ENCODE results near the gene GRIA1.

The GRIA1 gene

DNA sequence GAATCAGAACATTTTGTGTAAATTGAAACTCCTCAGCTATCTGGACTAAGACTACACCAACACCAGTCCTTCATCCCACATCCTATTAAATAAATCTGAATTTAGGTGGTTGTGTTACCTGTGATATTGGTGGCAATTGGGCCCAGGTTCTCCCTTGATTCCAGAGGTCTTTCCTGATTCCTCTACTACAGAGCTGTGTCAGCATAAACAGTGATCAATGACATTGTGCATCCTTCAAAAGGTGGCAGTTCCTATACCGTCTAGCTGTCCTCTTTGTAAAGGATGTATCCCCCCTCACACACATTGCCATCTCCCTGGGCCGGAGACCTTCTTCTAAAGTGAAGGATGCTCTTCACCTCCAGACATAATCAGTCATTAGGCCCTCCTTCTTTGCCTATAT is 309.0 kb downstream of the GRIA1 start:
- Histone ChIP-seq H3K4me3 (ENCODE audit: low read length, poor library complexity, severe bottlenecking) (no peak overlapping the region), H4K20me1 (ENCODE audit: insufficient read depth, low read length, poor library complexity, severe bottlenecking) (no peaks in the 10 kb centered on the region), H3K4me2 (ENCODE audit: low read depth, low read length, poor library complexity, severe bottlenecking) (no peak overlapping the region), H3K4me1 (ENCODE audit: insufficient read depth, low read length, poor library complexity, severe bottlenecking) (no peaks in the 10 kb centered on the region), H3K9ac (ENCODE audit: low read depth, low read length, poor library complexity, severe bottlenecking) (no peak overlapping the region), H3K9me2 (replicated peaks; ENCODE audit: low read depth, low read length) (no peaks in the 10 kb centered on the region), H3K9me3 (ENCODE audit: insufficient read depth, low read depth, low read length) (no peaks in the 10 kb centered on the region), H2AFZ (ENCODE audit: low read length) (no peak overlapping the region), H3F3A (ENCODE audit: low read depth) (no peaks in the 10 kb centered on the region), H3K27me3 (ENCODE audit: insufficient read depth, low read length, poor library complexity, severe bottlenecking) (no peaks in the 10 kb centered on the region), H3K36me3 (ENCODE audit: insufficient read depth, low read length) (no peaks in the 10 kb centered on the region), H3K79me2 (ENCODE audit: insufficient read depth, low read length) (no peaks in the 10 kb centered on the region)
- TF ChIP-seq, protein P1, sequence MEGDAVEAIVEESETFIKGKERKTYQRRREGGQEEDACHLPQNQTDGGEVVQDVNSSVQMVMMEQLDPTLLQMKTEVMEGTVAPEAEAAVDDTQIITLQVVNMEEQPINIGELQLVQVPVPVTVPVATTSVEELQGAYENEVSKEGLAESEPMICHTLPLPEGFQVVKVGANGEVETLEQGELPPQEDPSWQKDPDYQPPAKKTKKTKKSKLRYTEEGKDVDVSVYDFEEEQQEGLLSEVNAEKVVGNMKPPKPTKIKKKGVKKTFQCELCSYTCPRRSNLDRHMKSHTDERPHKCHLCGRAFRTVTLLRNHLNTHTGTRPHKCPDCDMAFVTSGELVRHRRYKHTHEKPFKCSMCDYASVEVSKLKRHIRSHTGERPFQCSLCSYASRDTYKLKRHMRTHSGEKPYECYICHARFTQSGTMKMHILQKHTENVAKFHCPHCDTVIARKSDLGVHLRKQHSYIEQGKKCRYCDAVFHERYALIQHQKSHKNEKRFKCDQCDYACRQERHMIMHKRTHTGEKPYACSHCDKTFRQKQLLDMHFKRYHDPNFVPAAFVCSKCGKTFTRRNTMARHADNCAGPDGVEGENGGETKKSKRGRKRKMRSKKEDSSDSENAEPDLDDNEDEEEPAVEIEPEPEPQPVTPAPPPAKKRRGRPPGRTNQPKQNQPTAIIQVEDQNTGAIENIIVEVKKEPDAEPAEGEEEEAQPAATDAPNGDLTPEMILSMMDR (conservative IDR thresholded peaks at IDR 0.05; ENCODE audit: low read length): no peak
- TF ChIP-seq EZH2phosphoT487 (IDR thresholded peaks at IDR 0.05; ENCODE audit: borderline replicate concordance): no peak

DNA sequence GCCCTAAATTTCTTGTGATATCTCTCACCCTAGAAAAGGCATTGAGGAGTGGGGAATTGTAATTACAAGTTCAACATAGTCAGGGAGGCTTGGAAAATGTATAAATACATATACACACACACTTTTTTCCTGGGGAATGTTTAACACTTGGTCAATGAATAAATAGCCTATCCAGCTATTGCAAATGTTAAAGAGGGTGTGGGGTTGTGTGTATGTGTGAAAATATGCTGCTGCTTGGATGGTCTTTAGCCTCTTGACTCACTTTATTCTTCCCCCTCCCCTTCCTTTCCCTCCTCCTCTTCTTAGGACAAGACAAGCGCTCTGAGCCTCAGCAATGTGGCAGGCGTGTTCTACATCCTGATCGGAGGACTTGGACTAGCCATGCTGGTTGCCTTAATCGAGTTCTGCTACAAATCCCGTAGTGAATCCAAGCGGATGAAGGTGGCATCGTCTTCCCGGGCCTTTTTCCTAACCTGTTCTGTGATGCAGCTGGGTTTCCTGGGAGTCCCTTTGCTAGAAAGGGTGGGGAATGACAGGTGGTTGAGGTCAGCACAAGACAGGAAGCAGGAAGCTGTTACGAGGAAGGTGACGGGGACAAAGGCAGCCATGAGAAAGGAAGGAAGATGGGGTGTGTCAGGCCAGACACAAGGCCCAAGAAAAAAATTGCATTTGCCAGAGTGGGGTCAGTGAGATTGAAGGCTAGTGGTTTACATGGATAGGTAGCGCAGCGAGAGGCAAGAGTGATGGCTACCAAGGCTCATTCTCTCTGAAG is 311.8 kb downstream of the GRIA1 start:
- Histone ChIP-seq H3K4me2 (ENCODE audit: low read depth, low read length, poor library complexity, severe bottlenecking) (no peak overlapping the region), H4K20me1 (ENCODE audit: insufficient read depth, low read length, poor library complexity, severe bottlenecking) (no peaks in the 10 kb centered on the region), H3F3A (ENCODE audit: low read depth) (no peaks in the 10 kb centered on the region), H3K4me3 (ENCODE audit: low read length, poor library complexity, severe bottlenecking) (no peak overlapping the region), H3K36me3 (ENCODE audit: insufficient read depth, low read length) (no peaks in the 10 kb centered on the region), H3K9ac (ENCODE audit: low read depth, low read length, poor library complexity, severe bottlenecking) (no peak overlapping the region), H3K79me2 (ENCODE audit: insufficient read depth, low read length) (no peaks in the 10 kb centered on the region), H3K4me1 (ENCODE audit: insufficient read depth, low read length, poor library complexity, severe bottlenecking) (no peaks in the 10 kb centered on the region), H2AFZ (ENCODE audit: low read length) (no peak overlapping the region), H3K27me3 (ENCODE audit: insufficient read depth, low read length, poor library complexity, severe bottlenecking) (no peaks in the 10 kb centered on the region), H3K9me2 (replicated peaks; ENCODE audit: low read depth, low read length) (no peaks in the 10 kb centered on the region), H3K9me3 (ENCODE audit: insufficient read depth, low read depth, low read length) (no peaks in the 10 kb centered on the region)
- TF ChIP-seq, protein P1 (conservative IDR thresholded peaks at IDR 0.05; ENCODE audit: low read length): no peak
- no peak for TF ChIP-seq EZH2phosphoT487 (IDR thresholded peaks at IDR 0.05; ENCODE audit: borderline replicate concordance)

DNA sequence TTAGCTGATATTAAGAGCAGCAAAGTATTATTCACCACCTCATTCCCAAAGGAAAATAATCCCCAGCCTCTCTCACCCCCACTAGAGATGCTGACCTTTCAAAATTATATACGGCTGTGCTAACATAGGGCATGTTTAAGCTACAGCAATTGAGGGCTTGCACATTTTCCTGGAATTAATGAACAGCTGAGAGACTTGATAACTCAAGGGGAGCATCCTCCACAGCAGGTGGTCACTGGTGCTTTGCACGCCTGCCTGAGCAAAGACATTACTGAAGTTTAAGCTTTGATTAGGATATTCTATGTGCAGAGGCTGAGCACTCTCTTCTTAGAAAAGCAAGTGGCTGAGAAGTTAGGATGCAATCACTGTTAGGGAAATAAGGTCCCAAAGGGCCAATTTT is 317.3 kb downstream of the GRIA1 start:
- no peak for TF ChIP-seq EZH2phosphoT487 (IDR thresholded peaks at IDR 0.05; ENCODE audit: borderline replicate concordance)
- TF ChIP-seq, protein P1 (conservative IDR thresholded peaks at IDR 0.05; ENCODE audit: low read length): no peak
- Histone ChIP-seq H3K27me3 (ENCODE audit: insufficient read depth, low read length, poor library complexity, severe bottlenecking) (no peaks in the 10 kb centered on the region), H3K4me3 (ENCODE audit: low read length, poor library complexity, severe bottlenecking) (no peak overlapping the region), H4K20me1 (ENCODE audit: insufficient read depth, low read length, poor library complexity, severe bottlenecking) (no peaks in the 10 kb centered on the region), H3K36me3 (ENCODE audit: insufficient read depth, low read length) (no peaks in the 10 kb centered on the region), H3K4me2 (ENCODE audit: low read depth, low read length, poor library complexity, severe bottlenecking) (no peak overlapping the region), H3K9me3 (ENCODE audit: insufficient read depth, low read depth, low read length) (no peaks in the 10 kb centered on the region), H3K9me2 (replicated peaks; ENCODE audit: low read depth, low read length) (no peaks in the 10 kb centered on the region), H2AFZ (ENCODE audit: low read length) (no peak overlapping the region), H3K9ac (ENCODE audit: low read depth, low read length, poor library complexity, severe bottlenecking) (no peak overlapping the region), H3K79me2 (ENCODE audit: insufficient read depth, low read length) (no peaks in the 10 kb centered on the region), H3F3A (ENCODE audit: low read depth) (no peaks in the 10 kb centered on the region), H3K4me1 (ENCODE audit: insufficient read depth, low read length, poor library complexity, severe bottlenecking) (no peaks in the 10 kb centered on the region)

Data from Loucy (cell line).